ENCODE results near the gene ADGRG1.

GRCh38 chr16:57694231-57694724 lies 65.8 kb downstream of the ADGRG1 start:
- TF ChIP-seq POLR2AphosphoS5 (IDR thresholded peaks at IDR 0.05; ENCODE audit: low read depth, low read length) (no peak), POLR2A (IDR thresholded peaks at IDR 0.05; ENCODE audit: low read depth, low read length) (no peak)

Data from GM12892 (cell line).